NCI-H1694 treated with DMSO at 0.1 percent for 48 hours (cell line): ENCODE data around the gene CSMD2.

ENCODE experiments used
- DNase-seq: peaks from one replicate; lab custom pipeline; 2025; lab: John Stamatoyannopoulos, UW

Gene CSMD2

DNA sequence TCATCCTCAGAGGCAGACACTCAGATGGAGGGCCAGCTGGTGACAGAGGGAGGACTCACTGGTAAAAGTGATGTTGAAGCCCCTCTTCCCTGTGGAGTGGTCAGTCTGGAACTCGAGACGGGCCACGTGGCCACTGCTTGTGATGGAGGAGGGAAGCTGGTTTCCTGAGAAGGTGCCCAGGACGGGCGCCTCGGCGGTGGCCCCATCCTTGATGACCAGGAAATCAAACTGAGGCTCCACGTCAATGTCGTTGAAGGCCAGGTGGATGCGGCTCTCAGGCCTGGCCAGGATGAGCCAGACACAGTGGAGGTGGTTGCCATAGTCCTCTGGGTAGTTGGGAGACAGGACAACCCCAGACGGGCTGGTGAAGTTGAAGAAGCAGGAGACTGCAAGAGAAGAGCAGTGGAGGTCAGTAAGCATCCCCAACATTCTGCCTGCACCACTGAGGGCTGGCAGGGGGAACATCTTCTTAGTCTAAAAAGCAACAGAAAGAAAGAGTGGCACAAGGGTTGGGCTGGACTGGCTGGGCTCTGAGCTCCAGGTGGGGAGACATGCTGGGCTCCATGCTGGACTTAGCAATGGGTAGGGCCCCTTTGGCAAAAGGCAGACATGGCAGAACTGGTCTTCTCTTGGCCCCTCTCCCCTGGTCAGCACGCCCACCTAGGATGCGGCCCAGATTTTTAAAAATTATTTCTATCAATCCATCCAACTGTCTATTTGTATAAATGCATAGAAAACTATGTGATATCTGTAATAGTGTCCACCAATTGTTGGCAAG, 421.6 kb downstream of the CSMD2 start:
- DNase-seq, result no peak

DNA sequence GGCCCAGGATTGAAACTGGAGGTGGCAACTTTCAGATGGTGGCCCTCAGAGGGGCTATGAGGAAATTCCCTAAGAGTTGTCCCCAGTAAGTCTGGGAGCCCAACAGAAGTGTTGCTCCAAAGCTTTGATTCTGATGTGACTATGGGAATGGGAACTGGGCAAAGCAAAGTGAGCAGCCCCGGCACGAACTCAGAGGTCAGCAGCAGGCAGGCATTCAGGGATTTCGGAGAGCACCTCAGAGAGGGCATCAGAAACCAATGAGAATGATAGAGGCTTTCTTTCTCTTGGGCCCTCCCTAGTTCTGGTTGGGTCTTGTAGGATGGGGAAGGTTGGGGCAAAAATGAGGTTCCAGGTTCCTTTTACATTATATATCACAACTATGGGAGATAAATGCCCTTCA, 422.4 kb downstream of the CSMD2 start:
- no peak for DNase-seq

DNA sequence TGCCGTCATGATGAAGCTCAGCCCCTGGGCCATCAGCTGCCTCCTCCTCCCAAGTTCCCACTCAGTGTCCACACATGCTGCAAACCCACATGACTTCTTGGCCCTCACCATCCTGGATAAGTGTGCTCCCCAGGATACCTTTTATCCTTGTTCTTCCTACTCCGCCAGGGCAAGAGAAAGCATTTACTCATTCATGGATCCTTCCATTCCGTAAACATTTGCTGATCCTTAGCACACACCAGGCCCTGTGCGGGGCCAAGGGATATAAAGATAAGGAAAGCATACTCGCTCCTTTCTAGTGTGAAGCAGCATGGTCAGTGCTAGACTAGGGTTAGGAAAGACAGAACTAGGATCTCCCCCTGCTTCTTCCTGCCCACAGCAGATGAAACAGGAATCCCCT, 423.3 kb downstream of the CSMD2 start:
- no peak for DNase-seq

DNA sequence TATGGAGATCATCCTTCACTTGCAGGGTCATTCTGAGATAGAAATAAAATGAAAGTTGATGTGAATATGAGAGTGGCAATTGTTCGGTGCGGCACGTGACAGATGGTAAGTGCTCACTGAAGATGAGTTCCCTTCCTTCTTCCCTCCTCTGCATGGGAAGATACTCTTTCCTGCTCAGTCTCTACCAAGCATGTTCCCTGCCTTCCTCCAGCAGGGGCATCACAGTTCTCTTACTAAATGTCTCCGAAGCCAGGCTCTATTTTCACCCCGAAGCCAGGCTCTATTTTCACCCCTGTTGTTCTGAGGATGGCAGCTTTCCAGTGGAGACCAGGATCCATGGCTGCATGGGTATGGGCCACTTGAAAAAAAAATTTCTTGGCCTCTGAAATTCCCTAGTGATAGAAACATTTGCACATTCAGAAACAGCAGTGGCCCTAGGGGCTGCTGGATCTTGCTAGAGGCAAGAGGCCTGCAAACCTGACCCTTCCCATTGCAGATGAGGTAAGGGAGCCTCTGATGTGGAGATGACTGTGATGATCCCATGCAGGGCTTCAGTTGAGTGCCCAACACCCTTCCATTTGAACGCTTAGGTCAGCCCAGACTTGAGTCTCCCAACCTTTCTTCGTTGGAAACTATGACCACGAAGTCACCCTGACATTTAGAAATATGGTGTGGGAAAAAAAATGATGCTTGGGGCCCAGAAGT, 424.8 kb downstream of the CSMD2 start:
- DNase-seq, result no peak

DNA sequence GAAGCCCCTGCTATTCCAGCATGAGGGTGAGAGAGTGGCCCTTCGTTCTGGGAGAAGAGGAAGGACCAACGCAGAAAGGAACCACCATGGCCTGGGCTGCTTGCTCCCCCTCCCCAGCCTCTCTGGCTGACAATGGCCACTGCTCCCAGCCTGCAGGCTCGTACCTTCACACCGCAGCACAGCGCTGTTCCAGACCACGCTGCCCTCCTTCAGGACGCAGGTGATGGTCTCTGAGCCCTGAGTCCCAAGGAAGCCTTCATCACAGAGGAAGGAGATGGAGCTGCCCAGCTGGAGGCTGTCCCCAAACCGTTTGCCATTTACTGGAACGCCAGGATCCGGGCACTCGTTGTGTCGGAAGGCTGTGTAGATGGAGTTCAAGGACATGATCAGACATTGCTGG, 426.1 kb downstream of the CSMD2 start:
- DNase-seq, result no peak

DNA sequence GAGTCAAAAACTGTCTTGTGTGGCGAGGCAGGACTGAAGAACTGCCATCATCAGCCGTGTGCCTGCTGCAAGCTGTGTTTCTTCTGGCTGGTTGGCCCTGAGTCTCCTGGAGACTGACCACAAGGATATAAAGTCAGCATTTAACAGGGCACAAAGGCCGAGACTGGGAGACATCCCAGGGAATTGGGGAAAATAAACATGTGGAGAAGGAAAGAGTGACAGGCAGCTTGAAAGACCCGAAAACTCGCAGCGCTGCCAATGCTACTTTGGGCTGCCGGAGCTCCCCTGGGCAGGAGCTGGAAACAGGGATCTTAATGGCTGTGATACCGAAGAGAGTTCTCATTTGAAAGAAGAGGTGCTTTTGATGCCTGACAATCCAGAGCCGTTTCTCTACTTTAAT, 426.5 kb downstream of the CSMD2 start:
- DNase-seq, result no peak

DNA sequence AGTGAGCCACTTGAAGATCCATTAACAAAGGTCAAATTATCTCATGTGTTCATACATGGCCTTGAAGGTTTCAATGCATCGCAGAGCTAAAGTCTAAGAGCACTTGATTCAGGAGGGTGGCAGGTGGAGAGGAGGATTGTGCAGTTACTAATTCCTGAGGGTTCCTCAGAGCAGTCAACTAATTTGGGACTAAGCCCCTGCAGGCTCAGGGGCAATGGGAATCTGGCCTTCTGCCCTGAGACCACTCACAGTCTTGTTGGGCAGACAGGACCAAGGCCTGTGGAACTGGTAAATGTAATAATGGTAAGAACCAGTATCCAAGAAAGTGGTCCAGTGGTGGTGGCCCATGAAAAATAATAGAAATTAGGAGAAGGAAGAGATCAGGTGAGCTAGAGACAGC, 428.5 kb downstream of the CSMD2 start:
- no peak for DNase-seq

DNA sequence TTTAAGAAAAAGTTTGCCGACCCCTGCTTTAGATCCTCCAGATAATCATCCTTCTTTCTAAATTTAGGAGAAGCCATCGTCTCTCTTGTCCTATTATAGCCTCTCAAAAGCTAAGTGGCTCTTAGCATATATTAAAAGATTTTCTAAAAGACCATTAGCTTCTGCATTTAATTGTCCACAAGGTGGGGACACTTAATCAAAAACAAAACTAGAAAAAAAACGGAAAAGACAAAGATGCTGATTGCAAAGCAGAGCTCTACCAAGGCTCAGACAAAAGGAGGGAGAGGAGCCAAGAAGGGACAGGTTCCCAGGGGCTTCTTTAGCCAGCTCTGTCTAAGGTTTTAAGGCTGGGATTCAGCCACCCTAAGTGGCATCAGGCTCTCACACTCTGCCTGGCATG, 429.4 kb downstream of the CSMD2 start:
- peak; percentile 14 for DNase-seq

DNA sequence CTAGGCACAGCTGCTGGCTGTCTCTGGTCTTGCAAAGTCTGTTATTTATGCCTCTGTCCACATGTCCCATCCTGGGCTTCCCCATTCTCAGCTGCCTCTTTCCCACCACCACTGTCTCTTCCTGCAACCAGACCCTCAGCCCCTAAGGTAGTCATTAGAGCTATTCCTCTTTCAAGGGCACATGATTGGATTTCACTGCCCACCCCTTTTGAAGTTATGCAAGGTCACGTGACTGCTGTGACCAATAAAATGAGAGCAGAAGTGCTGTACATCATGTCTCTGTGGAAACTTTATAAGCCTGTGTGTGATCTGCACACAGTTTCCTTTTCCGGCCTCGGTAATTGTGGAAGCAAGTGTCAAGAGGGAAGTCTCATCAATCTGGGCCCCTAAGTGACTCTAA, 437.7 kb downstream of the CSMD2 start:
- DNase-seq, result no peak

DNA sequence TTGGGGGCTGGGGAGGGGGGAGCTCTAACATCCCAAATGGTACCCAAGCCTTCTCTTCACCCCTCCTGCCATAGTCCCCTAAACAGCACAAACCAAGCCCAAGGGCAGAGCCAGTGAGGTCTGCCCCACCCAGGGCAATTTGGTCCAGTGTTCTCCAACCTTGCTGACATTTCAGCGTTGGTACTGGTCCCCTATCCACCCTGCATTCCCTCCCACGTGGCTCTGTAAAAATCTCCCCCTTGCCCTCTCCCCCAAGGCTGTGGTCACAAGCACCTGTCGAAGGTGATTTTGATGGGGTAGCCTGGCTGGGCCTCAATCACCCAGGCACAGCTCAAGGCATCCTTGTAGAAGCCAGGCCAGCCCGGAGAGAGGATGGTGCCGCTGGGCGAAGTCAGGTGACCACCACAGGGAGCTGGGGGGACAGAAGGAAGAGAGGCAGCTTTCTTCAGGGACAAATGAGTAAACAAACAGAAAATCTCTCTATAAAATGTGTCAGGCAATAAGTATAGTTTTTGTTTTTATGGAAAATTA, 438.7 kb downstream of the CSMD2 start:
- no peak for DNase-seq

DNA sequence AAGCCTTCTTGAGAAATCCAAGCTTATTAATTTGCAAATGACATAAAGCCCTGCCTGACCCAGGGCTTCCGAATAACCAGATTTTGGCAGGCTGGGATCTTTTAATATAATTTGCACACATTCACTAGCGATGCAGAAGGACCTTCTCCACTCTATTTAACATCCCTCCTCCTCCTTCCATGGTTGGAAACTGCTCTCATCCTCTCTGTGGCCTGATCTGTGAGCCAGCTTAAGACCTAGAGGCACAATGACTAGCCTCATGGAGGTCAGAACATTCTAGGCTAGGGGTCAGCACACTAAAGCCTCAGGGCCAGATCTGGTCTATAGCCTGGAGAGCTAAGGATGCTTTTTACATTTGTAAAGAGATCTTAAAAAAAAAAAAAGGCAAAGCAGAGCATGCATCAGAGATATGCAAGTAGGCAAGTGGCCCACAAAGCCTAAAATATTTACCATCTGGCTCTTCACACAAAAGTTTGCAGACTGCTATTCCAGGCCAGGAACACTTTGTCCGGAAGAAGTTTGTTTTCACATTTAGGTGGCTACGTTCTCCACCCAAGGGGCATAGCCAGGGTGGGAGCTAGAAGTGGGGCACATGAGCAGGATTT, 439.4 kb downstream of the CSMD2 start:
- DNase-seq, result no peak

DNA sequence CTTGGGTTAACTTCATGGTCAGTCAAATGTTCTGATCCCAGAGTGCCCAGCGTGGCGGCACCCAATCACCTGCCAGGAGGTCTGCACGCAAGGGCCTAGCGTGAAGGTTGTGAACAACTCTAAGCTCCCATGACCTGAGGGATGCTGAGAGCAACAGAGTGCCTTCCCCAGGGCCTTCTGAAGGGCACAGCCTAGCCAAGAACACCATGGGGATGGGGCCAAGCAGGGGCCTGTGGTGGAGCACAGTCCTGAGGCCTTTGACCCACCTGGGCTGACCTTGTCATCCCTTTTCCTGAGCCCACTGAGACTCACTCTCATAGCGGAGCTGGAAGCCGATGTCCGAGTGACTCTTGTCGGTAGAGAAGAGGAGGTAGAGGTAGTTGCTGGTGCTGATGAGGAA, 440.0 kb downstream of the CSMD2 start:
- no peak for DNase-seq

DNA sequence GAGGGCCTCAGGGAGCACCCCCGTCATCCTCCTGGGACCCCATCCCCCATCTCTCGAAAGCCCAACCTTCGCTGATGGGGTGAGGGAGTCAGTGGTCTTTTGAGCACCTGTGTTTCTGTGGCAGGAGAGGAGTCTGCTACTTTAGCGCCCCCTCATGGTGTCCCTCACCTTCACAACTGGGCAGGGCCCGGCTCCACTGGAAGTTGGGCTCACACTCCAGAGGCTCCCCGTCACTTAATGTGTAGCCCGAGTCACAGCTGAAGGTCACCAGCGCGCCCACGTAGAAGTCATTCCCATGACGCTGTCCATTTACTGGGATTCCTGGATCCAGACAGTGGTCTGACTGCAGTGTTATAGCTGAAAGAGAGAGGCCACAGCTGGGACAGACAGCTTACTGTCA, 440.7 kb downstream of the CSMD2 start:
- DNase-seq, result no peak

DNA sequence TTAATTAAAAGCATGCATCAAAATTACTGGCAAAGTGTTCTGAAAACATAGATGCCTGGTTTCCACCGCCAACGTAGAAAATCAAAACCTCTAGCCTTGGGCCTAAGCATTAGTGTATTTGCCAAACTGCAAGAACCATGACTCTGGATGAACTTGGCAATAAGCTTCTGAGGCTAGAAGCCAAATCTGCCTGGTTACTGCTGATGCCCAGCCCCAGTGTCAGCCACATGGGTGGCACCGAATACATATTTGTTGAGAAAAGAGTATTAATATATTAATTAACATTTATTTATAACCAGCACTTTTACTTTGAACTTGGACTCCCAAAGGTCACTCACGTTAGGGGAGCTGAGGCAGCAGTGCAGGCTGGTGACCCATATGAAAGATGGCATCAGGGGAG, 441.8 kb downstream of the CSMD2 start:
- DNase-seq, result no peak

DNA sequence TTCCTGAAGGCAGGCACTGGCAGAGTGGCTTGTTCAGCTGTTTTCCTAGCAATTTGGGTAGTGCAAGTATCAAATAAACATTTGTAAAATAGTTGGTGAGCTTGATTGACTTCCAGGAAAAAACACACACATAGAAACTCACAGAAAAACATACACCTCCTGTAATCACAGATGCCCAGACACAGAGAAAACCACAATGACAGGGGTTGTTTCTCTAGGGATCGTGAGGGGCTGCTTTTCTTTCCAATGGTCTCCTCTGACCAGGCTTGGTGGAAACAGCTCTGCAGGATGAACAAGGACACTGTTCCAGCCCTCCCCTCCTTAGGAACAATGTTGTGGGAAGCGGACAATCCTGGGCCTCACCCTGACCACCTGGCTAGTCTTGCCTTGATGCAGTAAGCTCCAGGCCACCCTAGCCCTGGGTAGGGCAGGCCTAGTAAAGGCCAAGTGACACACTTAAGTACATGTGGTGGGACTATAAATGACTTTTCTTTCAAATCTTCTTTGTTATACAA, 443.7 kb downstream of the CSMD2 start:
- no peak for DNase-seq

DNA sequence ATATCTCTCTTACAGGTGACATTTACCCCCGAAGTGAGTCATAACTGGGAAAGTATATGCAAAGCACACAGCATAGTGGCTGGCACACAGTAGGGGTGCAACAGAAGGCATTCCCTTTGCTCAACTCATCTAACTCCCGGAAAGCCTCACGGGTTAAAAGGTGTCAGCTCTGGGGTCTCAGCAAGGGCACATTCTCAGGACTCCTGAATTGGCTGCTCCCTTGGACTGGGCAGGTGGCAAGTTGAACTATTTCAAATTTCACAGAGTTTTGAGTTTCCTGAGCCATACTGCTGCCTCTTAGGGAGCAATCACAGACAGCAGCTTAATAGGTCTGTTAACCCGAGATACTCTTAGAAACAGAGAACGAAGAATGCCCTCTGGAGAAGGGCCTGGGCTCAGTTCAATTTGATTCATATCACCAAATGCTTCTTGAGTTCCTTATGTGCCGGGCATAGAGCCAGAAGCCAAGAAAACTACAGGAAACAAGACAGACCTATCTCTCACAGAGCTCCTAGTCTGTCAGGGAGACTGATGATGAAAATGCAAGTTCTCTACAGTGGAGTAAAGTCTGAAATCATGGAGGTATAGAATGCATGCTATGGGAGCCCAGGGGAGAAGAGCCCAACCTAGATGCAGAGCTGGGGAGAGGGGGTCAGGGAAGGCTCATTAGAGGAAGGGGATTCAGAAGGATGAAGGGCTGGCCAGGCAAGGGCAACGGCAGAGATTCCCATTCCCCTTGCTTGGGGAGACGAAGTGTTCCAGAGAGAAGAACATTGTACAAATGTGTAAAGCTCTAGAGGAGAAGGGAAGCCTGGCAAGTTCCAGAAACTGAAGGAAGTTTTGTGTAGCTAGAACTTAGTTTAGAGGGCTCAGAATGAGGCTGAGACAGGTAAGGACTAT, 445.0 kb downstream of the CSMD2 start:
- DNase-seq, result no peak

DNA sequence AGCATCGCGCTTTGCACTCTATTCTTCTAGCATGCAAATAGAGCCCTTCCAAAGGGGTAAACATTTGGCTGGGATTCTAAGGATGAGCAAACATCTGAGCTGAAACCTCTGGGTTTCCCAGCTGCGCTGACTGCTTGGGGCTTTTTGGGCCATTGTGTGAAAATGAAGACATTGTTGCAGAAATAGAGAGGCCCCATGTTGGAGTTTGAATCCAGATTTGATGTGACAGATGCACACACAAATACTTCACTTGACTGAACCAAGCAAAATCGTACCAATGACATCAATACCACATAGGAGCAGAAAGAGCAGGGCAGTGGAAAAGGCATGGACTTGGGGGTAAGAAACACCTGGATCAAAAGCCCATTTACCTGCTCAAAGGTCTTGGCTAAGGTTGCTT, 445.7 kb downstream of the CSMD2 start:
- no peak for DNase-seq

DNA sequence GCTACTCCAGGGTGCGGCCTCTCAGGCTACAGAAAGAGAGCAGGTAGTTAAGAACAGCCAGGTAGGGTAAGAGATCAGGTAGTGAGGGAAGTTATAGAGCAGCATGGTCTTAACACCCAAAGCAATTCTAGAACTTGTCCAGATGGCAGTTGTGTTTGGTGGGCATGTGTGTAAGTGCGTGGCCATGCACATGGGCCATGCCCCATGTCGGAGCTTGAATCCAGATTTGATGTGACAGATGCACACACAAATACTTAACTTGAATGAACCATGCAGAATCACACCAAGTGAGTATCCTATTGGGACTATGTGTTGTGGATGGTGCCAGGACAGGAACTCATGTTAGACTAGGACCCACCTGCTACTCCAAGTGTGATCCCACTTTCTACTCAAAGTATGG, 446.8 kb downstream of the CSMD2 start:
- no peak for DNase-seq

DNA sequence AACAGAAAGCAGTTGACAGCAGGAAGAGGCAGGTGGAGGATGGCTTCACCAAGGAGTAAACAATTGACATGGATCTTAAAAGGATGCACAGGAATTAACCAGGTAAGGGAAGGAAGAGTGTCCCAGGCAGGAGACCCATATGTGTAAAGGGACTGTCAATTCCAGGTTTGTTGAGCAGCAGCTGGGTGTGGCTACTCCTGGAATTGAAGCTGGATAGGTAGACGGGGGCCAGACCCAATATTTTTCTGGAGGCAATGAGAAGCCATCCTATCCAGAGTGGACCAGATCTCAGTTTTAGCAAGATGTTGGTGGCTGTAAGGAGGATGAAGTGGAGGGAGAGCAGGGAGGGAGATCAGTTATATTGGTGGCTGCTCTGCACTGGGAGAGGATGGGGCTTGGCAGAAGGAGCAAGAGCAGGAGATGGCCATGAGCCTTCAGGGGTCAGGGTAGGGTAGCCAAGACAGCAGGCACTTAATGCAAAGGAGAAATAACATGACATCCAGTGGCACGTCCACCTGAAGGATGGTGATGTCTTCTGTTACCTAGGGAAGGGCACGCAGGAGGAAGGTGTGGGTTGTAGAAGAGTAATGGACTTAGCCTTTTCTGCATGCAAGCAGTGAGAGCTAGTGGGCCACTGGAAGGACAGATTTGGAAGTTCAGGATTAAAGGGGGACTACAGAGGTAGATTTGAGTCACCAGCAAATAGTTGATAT, 447.9 kb downstream of the CSMD2 start:
- no peak for DNase-seq

DNA sequence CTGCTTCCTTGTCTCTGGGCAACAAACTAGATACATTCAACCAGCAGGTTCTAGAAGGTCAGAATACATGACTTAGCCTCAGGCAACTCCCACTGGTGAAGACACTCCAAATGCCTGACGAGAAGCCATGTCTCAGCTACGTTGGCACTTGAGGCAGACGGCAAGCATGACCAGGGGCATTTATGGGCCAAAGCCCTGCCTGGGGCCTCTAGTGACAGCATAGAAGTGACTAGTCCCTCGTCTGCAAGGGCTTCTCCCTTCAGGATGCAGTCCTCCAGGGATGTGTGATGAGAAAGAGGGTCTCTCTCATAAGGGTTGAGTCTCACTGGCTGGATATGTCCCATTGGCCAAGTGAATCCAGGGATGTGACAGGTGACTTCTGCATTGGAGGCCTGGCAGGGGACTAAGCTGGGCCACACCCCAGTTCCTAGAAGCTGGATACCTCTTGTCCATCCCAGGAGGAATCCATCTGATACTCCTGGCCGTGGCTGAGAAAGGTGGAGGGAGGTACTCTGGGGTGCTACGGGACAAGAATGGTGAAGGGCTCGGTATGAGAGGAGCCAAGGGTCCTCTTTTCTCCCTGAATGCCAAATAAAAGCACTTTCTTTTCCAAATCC, 449.7 kb downstream of the CSMD2 start:
- DNase-seq, result no peak

DNA sequence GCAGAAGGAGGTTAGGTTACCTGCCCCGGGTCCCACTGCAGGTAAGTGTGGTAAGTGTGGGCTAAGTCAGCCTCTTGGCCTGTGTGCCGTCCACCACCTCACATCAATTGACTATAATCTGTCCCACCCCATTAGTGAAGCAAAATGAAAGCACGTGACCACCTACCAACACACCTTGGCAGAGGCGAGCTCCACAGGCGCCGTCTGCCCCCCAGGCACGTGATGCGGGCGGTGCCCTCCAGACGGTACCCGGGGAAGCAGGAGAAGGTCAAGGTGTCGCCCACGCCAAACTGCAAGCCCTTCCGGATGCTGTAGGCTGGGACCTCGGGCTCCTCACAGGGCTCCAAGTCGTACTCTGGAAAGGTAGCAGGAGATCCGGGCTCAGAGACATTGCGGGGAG, 450.6 kb downstream of the CSMD2 start:
- no peak for DNase-seq
